ENCODE data around the gene SLC17A9.

DNA sequence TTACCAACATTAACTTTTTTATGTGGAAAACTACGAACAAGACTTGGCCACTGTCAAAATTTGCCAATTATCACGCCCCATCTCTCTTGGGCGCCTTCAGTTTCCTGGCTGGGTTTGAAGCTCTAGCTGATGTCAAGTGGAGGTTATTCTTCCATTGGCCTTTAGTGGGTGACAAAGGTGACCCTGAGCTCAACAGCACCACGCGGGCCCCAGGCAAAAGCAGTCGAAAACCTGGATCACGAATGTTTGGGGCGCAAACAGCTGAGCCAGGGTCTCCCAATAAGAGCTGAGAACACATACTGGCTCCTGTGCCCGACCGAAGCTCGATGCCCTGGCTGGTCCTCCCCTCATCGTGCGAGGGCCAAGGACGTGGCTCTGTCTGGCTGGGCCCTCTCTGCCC, 26.8 kb downstream of the SLC17A9 start:
- TF ChIP-seq CTCF (conservative IDR thresholded peaks at IDR 0.05) (no peak), EZH2 (IDR thresholded peaks at IDR 0.05; ENCODE audit: low read depth) (no peak)

All from PC-9 (cell line).